Measurements from ENCODE around the gene SF1.

Gene SF1

GRCh38 chr11:64801561-64802369, 23.4 kb upstream of the SF1 start:
- DNase-seq (ENCODE audit: low spot score): no peak

- no peak for DNase-seq (ENCODE audit: low spot score)
Observed at GRCh38 chr11:64801158-64801464, 22.8 kb upstream of the SF1 start.

- DNase-seq (ENCODE audit: low spot score): no peak
Observed at GRCh38 chr11:64800303-64801157, 22.2 kb upstream of the SF1 start.

- DNase-seq (ENCODE audit: low spot score): no peak
Observed at GRCh38 chr11:64799623-64800302, 21.4 kb upstream of the SF1 start.

GRCh38 chr11:64799256-64799622, 20.9 kb upstream of the SF1 start:
- no peak for DNase-seq (ENCODE audit: low spot score)

- no peak for DNase-seq (ENCODE audit: low spot score)
Observed at GRCh38 chr11:64796757-64797541, 18.6 kb upstream of the SF1 start.

GRCh38 chr11:64796047-64796756, 17.9 kb upstream of the SF1 start:
- DNase-seq (ENCODE audit: low spot score): no peak

GRCh38 chr11:64794526-64794925, 16.2 kb upstream of the SF1 start:
- no peak for DNase-seq (ENCODE audit: low spot score)

- no peak for DNase-seq (ENCODE audit: low spot score)
Observed at GRCh38 chr11:64793271-64794160, 15.2 kb upstream of the SF1 start.

GRCh38 chr11:64792482-64792881, 14.1 kb upstream of the SF1 start:
- DNase-seq (ENCODE audit: low spot score): no peak

GRCh38 chr11:64791781-64792291, 13.5 kb upstream of the SF1 start:
- DNase-seq (ENCODE audit: low spot score): no peak

GRCh38 chr11:64790205-64791095, 12.1 kb upstream of the SF1 start:
- DNase-seq (ENCODE audit: low spot score): no peak

GRCh38 chr11:64789331-64790204, 11.2 kb upstream of the SF1 start:
- DNase-seq (ENCODE audit: low spot score): no peak

GRCh38 chr11:64788321-64789215, 10.2 kb upstream of the SF1 start:
- DNase-seq (ENCODE audit: low spot score): no peak

GRCh38 chr11:64787526-64788320, 9.4 kb upstream of the SF1 start:
- DNase-seq (ENCODE audit: low spot score): peak; percentile 88

GRCh38 chr11:64786308-64786707, 8.0 kb upstream of the SF1 start:
- no peak for DNase-seq (ENCODE audit: low spot score)

Measured in iPS-NIHi11 (cell line).